Upper lobe of left lung (tissue), 6 donors: ENCODE results near the gene RBM33. TPM values are rescaled to one million over a fixed set of nuclear protein-coding genes. Genes with fewer than 3 reads are reported as not detected.

ENCODE experiments used
- ATAC-seq, 2 donors: fragments of 200-7000 bp; cut with Tn5 transposase; one replicate each; pipeline ENCODE4 v1.9.1; 2022; ENCODE audit warnings: mild to moderate bottlenecking in 2 of 2, moderate library complexity in 2 of 2; ENCODE audit not compliant: low FRiP score in 2 of 2
- DNase-seq, 2 donors: peaks; one replicate each; pipeline ENCODE4 v3.0.0-alpha.2; 2019 to 2020
- H3K27ac ChIP-seq, 4 donors: fragments of 200-600 bp; sonication (generic); one replicate each; pipeline ENCODE4 v1.5.1; 2016 to 2019
- H3K27me3 ChIP-seq, 4 donors: fragments of 200-600 bp; sonication (generic); one replicate each; pipeline ENCODE4 v1.5.1; 2017 to 2019
- H3K36me3 ChIP-seq, 4 donors: fragments of 200-600 bp; sonication (generic); one replicate each; pipeline ENCODE4 v1.5.1; 2016 to 2019
- H3K4me1 ChIP-seq, 4 donors: fragments of 200-600 bp; sonication (generic); one replicate each; pipeline ENCODE4 v1.5.1; 2018 to 2019
- H3K4me3 ChIP-seq, 4 donors: fragments of 200-600 bp; sonication (generic); one replicate each; pipeline ENCODE4 v1.5.1; 2017 to 2019; ENCODE audit warnings: mild to moderate bottlenecking in 2 of 4, moderate library complexity in 1 of 4
- H3K9me3 ChIP-seq, 4 donors: fragments of 200-600 bp; sonication (generic); one replicate each; pipeline ENCODE4 v1.5.1; 2018 to 2019
- EP300 ChIP-seq, 4 donors: sonication (generic); formaldehyde crosslinking; IDR thresholded peaks; one replicate each; pipeline ENCODE4 v1.5.1; 2017; ENCODE audit warnings: antibody characterized with exemption in 4 of 4, control low read depth in 2 of 4
- POLR2A ChIP-seq, 4 donors: fragments of 450-650 bp; IDR thresholded peaks; one replicate each; pipeline ENCODE4 v1.5.1; 2016 to 2017; ENCODE audit warnings: antibody characterized with exemption in 4 of 4, mild to moderate bottlenecking in 2 of 4
- POLR2AphosphoS5 ChIP-seq, 2 donors: sonication (generic); formaldehyde crosslinking; IDR thresholded peaks; one replicate each; pipeline ENCODE4 v1.5.1; 2017; ENCODE audit warnings: antibody characterized with exemption in 2 of 2
- WGBS, 2 donors: methylation state at CpG; one replicate each; pipeline ENCODE4 v1.1.5; 2017 to 2018; 5-methylcytosine and 5-hydroxymethylcytosine counted together
- total RNA-seq, 6 donors: library from RNA; depleted of rRNA in 4 of 6; stranded (reverse); fragments of >200 nt in 4 of 6; gene quantifications; one replicate each; pipeline versions ENCODE4 v1.1.0 to v1.2.1, GENCODE V29; 2016 to 2021
- TF ChIP-seq, protein P1 (sequence below), 6 experiments: fragments of 450-650 bp in 4 of 6; fragments of 200-600 bp in 2 of 6; sonication (generic) in 2 of 6; IDR thresholded peaks; one replicate each; pipeline ENCODE4 v1.5.1; 2016 to 2019; ENCODE audit warnings: antibody characterized with exemption in 6 of 6
- donor health status: DM: no; HTN: no; CAD: no; lungs with moderate emphysema.
- donor health status: DM: no; HTN: yes; CAD: no; lungs with severe emphysema.

RBM33 gene
- total RNA-seq, 6 donors from 2014 or later = 40.6 to 179 (median 76.4) TPM

DNA sequence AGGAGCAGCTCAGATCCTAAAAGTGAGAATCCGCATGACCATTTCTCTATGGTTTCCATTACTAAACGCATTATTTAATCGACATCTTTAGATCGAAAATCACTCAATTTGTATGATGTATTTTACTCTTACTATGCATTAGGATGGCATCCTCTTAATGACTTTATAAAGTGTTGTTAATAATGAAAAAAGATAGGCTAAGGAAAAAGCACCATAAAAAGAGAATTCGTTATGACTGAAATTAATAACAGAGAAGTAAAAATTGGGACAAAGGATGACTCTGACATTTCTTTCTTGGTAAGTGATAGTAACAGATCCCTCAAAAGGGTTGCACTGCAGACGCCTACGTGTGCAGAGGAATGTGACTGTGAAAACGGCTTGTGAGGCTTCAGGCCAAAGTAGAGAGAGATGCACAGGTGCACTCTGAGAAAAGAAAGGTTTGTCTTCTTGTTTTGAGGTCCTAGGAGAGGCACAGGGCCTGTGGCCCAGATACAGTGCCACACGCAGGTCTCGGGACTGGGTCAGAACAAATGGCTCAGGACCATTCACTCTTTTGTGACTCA is 23.0 kb upstream of the RBM33 start:
- no peaks in the 10 kb centered on the region for H3K27me3 ChIP-seq
- no peaks in the 10 kb centered on the region for H3K9me3 ChIP-seq
- no peak overlapping the region for H3K27ac ChIP-seq
- H3K36me3 ChIP-seq = no peaks in the 10 kb centered on the region
- peaks cover 0 to 11% (median 0%) of the 10 kb centered on the region in 4 donors for H3K4me1 ChIP-seq
- no peak overlapping the region for H3K4me3 ChIP-seq
- TF ChIP-seq, protein P1, sequence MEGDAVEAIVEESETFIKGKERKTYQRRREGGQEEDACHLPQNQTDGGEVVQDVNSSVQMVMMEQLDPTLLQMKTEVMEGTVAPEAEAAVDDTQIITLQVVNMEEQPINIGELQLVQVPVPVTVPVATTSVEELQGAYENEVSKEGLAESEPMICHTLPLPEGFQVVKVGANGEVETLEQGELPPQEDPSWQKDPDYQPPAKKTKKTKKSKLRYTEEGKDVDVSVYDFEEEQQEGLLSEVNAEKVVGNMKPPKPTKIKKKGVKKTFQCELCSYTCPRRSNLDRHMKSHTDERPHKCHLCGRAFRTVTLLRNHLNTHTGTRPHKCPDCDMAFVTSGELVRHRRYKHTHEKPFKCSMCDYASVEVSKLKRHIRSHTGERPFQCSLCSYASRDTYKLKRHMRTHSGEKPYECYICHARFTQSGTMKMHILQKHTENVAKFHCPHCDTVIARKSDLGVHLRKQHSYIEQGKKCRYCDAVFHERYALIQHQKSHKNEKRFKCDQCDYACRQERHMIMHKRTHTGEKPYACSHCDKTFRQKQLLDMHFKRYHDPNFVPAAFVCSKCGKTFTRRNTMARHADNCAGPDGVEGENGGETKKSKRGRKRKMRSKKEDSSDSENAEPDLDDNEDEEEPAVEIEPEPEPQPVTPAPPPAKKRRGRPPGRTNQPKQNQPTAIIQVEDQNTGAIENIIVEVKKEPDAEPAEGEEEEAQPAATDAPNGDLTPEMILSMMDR (IDR thresholded peaks at IDR 0.05) = no peak
- TF ChIP-seq POLR2AphosphoS5 (IDR thresholded peaks at IDR 0.05) = no peak
- TF ChIP-seq POLR2A (IDR thresholded peaks at IDR 0.05) = no peak
- ATAC-seq (no peak), DNase-seq (no peak)
- 90 to 92% methylated on average over 10 of the region's 10 CpGs for WGBS, 2 donors

DNA sequence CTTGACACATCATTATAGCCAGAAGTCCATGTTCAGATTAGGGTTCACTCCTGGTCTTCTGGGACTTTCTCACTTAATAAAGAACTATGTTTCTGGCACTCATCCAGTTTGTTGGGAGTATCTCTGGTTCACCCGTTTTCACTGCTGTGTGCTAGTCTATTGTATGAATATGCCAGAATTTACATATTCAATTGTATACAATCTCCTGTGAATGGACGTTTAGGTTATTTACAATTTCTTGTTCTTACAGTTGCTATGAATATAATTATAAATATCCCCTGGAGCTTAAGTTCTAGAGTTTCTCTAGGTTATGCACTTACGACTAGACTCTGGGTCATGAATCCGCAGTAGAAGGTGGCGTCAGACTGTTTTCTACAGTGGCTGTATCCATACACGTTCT is 20.0 kb upstream of the RBM33 start:
- TF ChIP-seq EP300 (IDR thresholded peaks at IDR 0.05) (no peak), POLR2A (IDR thresholded peaks at IDR 0.05) (no peak), POLR2AphosphoS5 (IDR thresholded peaks at IDR 0.05) (no peak)
- TF ChIP-seq, protein P1 (IDR thresholded peaks at IDR 0.05) = no peak
- no peaks in the 10 kb centered on the region for H3K4me1 ChIP-seq
- peaks cover 7 to 8% (median 8%) of the 10 kb centered on the region in 4 donors for H3K9me3 ChIP-seq
- ATAC-seq = no peak
- no peaks in the 10 kb centered on the region for H3K27me3 ChIP-seq
- no peak overlapping the region for H3K4me3 ChIP-seq
- no peak overlapping the region for H3K27ac ChIP-seq
- H3K36me3 ChIP-seq = no peaks in the 10 kb centered on the region
- WGBS, 2 donors = 78 to 82% methylated on average over 6 of the region's 6 CpGs
- no peak for DNase-seq

DNA sequence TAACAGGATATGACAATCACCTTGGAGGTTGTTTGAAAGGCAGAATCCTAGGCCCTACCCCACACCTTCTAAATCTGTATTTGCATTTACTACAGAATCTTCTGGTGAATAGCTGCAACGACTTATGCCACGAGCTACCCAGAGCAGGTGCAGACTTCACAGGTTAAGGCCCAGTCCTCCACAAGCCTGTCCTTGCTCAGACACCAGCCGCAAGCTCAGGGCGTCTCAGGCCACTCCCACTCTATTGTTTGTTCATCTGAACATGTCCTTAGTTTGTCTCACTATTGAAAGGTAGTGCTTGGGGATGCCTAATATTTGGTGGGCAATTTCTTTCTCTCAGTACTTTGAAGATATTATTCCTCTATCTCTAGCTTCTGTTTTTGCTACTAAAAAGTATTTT is 18.9 kb upstream of the RBM33 start:
- H3K27ac ChIP-seq = no peak overlapping the region
- no peak for DNase-seq
- peaks cover 9 to 12% (median 10%) of the 10 kb centered on the region in 4 donors for H3K9me3 ChIP-seq
- 77 to 78% methylated on average over 4 of the region's 4 CpGs for WGBS, 2 donors
- no peaks in the 10 kb centered on the region for H3K4me1 ChIP-seq
- H3K36me3 ChIP-seq = no peaks in the 10 kb centered on the region
- TF ChIP-seq POLR2AphosphoS5 (IDR thresholded peaks at IDR 0.05) (no peak), POLR2A (IDR thresholded peaks at IDR 0.05) (no peak), EP300 (IDR thresholded peaks at IDR 0.05) (no peak)
- TF ChIP-seq, protein P1 (IDR thresholded peaks at IDR 0.05) = no peak
- H3K27me3 ChIP-seq = no peaks in the 10 kb centered on the region
- no peak overlapping the region for H3K4me3 ChIP-seq
- no peak for ATAC-seq

DNA sequence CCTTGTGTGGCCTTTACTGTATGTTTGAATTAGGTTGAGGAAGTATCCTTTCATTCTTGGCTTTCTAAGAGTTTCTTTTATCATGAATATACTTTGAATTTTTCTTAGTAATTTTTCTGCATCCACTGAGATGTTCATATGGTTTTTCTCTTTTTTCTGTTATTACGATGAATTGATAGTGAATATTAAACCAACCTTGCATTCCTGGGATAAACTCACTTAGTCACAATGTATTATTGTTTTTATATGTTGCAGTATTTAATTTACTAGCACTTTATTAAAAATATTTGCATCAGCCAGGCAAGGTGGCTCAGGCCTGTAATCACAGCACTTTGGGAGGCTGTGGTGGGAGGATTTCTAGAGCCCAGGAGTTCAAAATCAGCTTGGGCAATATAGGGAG is 15.3 kb upstream of the RBM33 start:
- Histone ChIP-seq H3K4me3 (no peak overlapping the region), H3K9me3 (peaks cover 9 to 12% (median 10%) of the 10 kb centered on the region in 4 donors), H3K4me1 (no peaks in the 10 kb centered on the region), H3K27me3 (no peaks in the 10 kb centered on the region), H3K36me3 (no peaks in the 10 kb centered on the region), H3K27ac (no peak overlapping the region)
- no peak for TF ChIP-seq POLR2A (IDR thresholded peaks at IDR 0.05)
- TF ChIP-seq EP300 (IDR thresholded peaks at IDR 0.05) = no peak
- TF ChIP-seq, protein P1 (IDR thresholded peaks at IDR 0.05) = no peak
- ATAC-seq (no peak), DNase-seq (no peak)
- WGBS, 2 donors = 93 to 100% methylated on average over 1 of the region's 1 CpG

DNA sequence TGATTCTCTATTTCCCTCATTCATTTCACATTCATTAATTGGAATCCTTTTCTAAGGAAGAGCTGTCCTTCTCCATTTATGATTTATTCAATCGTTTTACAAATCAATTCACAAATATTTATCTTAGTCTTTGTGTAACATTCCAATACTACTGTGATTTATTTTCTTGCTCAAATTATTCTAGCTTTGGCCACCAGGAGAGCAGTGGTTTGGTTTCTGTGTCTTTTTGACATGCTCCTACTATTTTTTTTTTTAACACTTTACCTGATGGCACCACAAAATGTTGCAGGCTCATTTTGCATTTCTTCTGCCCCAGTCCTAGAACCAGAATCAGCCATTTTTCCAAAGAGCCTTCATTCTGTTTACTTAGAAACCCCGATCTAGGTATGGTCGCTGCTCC is 13.3 kb upstream of the RBM33 start:
- DNase-seq (no peak), ATAC-seq (no peak)
- no peak overlapping the region for H3K27ac ChIP-seq
- WGBS, 2 donors = 75 to 79% methylated on average over 3 of the region's 3 CpGs
- no peak overlapping the region for H3K4me3 ChIP-seq
- H3K4me1 ChIP-seq = no peaks in the 10 kb centered on the region
- H3K36me3 ChIP-seq = no peaks in the 10 kb centered on the region
- no peaks in the 10 kb centered on the region for H3K27me3 ChIP-seq
- no peak for TF ChIP-seq POLR2A (IDR thresholded peaks at IDR 0.05)
- TF ChIP-seq, protein P1 (IDR thresholded peaks at IDR 0.05) = no peak
- no peak for TF ChIP-seq POLR2AphosphoS5 (IDR thresholded peaks at IDR 0.05)
- no peak for TF ChIP-seq EP300 (IDR thresholded peaks at IDR 0.05)
- H3K9me3 ChIP-seq = peaks cover 9 to 12% (median 10%) of the 10 kb centered on the region in 4 donors
